GM12891 (cell line): ENCODE measurements around the gene PIK3AP1.

ENCODE experiments used
- POLR2A ChIP-seq: IDR thresholded peaks from 2 replicates; pipeline ENCODE4 v1.6.1; 2011; ENCODE audit warnings: low read depth, low read length, control low read depth
- POLR2AphosphoS5 ChIP-seq: IDR thresholded peaks from 2 replicates; pipeline ENCODE4 v1.6.1; 2011; ENCODE audit warnings: low read depth, low read length, control low read depth
- TAF1 ChIP-seq: IDR thresholded peaks from 2 replicates; pipeline ENCODE4 v1.6.1; 2011; ENCODE audit warnings: low read depth, low read length, control low read depth

DNA sequence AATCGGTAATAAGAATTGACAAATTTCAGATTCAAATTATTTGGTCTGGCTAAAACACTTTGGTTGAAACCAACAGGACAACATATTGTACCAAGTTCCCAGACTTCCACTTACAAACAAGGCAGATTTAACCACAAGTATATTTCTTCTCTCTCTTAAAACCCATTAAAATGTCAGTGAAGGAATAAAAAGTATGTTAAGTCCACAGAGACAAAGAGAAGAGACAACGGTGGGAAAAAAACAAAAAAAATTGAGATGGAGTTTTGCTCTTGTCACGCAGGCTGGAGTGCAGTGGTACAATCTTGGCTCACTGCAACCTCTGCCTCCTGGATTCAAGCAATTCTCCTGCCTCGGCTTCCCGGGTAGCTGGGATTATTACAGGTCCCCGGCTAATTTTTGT lies 149.8 kb downstream of the PIK3AP1 start:
- TF ChIP-seq TAF1, result no peak
- TF ChIP-seq POLR2AphosphoS5, result no peak
- TF ChIP-seq POLR2A, result no peak
